AG10803 (cell line): ENCODE data around the gene NF1.

Experiments used
- DNase-seq: peaks from one replicate; pipeline ENCODE4 v3.0.0; 2010; ENCODE audit warnings: low read depth
- H3K4me3 ChIP-seq: 2 replicates; pipeline ENCODE4 v1.5.1; 2011; ENCODE audit warnings: mild to moderate bottlenecking, low read length, control low read depth
- CTCF ChIP-seq: conservative IDR thresholded peaks from 2 replicates; pipeline ENCODE4 v1.5.1; 2011; ENCODE audit warnings: mild to moderate bottlenecking, low read length, control low read depth, inconsistent platforms

Gene NF1

GRCh38 chr17:31064707-31065106 is 30.1 kb upstream of the NF1 start:
- no peak overlapping the region for H3K4me3 ChIP-seq
- TF ChIP-seq CTCF: no peak
- DNase-seq: no peak

GRCh38 chr17:31067691-31068184 is 27.0 kb upstream of the NF1 start:
- TF ChIP-seq CTCF: no peak
- no peak overlapping the region for H3K4me3 ChIP-seq
- peak; percentile 84 for DNase-seq

- H3K4me3 ChIP-seq: no peak overlapping the region
- peak; percentile 32 for TF ChIP-seq CTCF
- DNase-seq: peak; percentile 7
Observed at GRCh38 chr17:31068291-31068690, 26.5 kb upstream of the NF1 start.

- H3K4me3 ChIP-seq: no peak overlapping the region
- TF ChIP-seq CTCF: no peak
- peak; percentile 84 for DNase-seq
Observed at GRCh38 chr17:31072186-31072585, 22.6 kb upstream of the NF1 start.

GRCh38 chr17:31073411-31073810 is 21.4 kb upstream of the NF1 start:
- TF ChIP-seq CTCF: no peak
- no peak overlapping the region for H3K4me3 ChIP-seq

GRCh38 chr17:31074772-31075555 is 19.8 kb upstream of the NF1 start:
- H3K4me3 ChIP-seq: no peak overlapping the region
- TF ChIP-seq CTCF: no peak
- peak; percentile 83 for DNase-seq

More at GRCh38 chr17:31073411-31073810, 21.4 kb upstream of the NF1 start:
- DNase-seq: no peak

- no peak for DNase-seq
- no peak for TF ChIP-seq CTCF
Observed at GRCh38 chr17:31078290-31078689, 16.5 kb upstream of the NF1 start.

More at GRCh38 chr17:31078290-31078689, 16.5 kb upstream of the NF1 start:
- no peak overlapping the region for H3K4me3 ChIP-seq
